ENCODE results near the gene ADGRD2. TPM values are rescaled to one million over a fixed set of nuclear protein-coding genes. Genes with fewer than 3 reads are reported as not detected.

Gene ADGRD2
- total and polyA plus RNA-seq, 7 experiments from 2014 or later: not detected

DNA sequence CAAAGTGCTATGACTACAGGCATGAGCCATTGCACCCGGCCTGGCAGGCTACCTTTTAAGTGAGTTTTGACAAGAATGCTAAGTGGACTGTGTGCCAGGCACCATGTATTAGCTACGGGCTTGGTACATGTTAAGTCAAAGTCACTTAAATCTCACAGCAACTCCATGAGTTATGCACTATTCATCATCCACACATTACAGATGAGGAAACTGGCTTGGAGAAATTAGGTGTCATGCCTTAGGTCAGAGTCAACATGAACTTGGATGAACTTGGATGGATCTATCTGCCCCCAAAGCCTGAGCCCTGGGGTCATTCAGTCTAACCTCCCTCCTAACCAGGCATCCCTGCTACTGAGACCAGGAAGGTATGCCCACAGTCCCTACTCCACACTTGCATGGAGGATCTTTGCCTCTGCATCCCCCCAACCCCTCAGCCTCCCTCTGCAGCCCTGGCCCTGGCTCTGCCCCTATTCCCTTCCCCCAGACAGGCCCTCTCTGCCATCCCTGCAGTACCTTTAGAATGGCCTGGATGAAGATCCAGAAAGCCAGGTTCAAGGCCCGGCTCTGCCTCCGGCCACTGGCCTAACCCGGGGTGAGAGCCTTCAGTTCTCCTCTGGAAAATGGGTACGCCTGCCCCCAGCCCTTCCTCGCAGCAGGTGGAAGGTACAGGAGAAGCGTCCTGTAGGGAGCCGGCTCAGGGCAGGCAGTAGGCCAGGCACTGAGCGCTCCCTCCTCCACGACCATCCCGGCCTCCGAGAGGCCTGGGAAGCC lies 685 bp upstream of the ADGRD2 start:
- ChIA-PET POLR2A (interaction anchor here (0.6 kb wide), 1 partner anchor 36 kb away, joined by 4 read pairs; no protein-coding TSS in a partner anchor), CTCF (no interaction called here)
- DNase-seq: no peak
- H3K27me3 Mint-ChIP-seq: peaks cover 31 to 51% (median 41%) of the 10 kb centered on the region in 5 donors
- H3K4me3 Mint-ChIP-seq: no peak overlapping the region
- H3K36me3 Mint-ChIP-seq: no peaks in the 10 kb centered on the region
- no peaks in the 10 kb centered on the region for H3K9me3 Mint-ChIP-seq
- no peak overlapping the region for H3K27ac ChIP-seq (ENCODE audit: low read depth, low read length)
- no peaks in the 10 kb centered on the region for H3K36me3 ChIP-seq (ENCODE audit: control insufficient read depth in 2 of 3, insufficient read depth in 3 of 3, low read length in 3 of 3)
- H3K4me3 ChIP-seq (ENCODE audit: low read length): no peak overlapping the region
- no peaks in the 10 kb centered on the region for H3K9me3 ChIP-seq (ENCODE audit: control insufficient read depth in 2 of 3, low read length in 3 of 3)
- H3K4me1 Mint-ChIP-seq: peaks cover 0 to 2% (median 0%) of the 10 kb centered on the region in 7 donors
- no peak for ATAC-seq
- no peak overlapping the region for H3K27ac Mint-ChIP-seq
- no peaks in the 10 kb centered on the region for H3K27me3 ChIP-seq (ENCODE audit: control insufficient read depth in 2 of 2, insufficient read depth in 2 of 2, low read length in 2 of 2)
- no peaks in the 10 kb centered on the region for H3K4me1 ChIP-seq (ENCODE audit: control insufficient read depth in 2 of 2, insufficient read depth in 2 of 2, low read length in 2 of 2)
- intact Hi-C loops (cut with micrococcal nuclease): no loop called here

DNA sequence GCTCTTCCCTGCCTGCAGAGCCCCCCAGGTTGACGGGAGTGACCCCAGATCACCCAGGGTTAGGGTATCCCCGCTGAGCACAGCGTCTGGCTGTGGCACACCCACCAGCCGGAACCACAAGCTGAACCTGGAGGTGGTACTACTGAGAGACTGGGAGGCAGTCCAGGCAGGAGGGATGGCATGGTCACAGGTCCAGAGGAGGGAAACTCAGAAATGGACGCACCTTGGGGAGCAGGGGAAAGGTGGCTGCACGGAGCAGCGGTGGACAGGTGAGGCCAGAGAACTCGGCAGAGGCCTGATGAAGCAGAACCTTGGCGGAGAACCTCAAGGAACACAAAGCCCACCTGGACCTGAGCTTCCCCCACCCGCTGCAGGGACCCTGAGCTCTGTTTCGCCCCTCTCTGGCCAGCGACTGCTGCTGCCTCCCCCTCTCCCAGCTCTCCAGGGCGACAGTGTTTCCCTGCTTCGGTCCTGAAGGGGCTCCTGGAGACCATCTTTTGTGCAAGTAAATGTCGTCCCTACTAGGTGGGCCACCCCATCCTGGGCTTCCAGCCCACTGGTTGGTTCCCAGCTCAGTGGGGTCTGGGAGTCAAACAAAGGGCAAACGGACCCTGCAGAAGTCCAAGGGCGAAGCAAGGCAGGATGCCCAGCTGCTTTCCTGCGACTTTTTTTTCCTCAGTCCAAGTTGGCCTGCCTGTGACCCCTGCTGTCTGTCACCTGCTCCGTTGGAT lies 845 bp downstream of the ADGRD2 start:
- Mint-ChIP-seq H3K27ac (no peak overlapping the region), H3K4me1 (peaks cover 0 to 2% (median 0%) of the 10 kb centered on the region in 7 donors), H3K27me3 (peaks cover 29 to 46% (median 34%) of the 10 kb centered on the region in 5 donors), H3K36me3 (no peaks in the 10 kb centered on the region), H3K4me3 (no peak overlapping the region), H3K9me3 (no peaks in the 10 kb centered on the region)
- no peaks in the 10 kb centered on the region for H3K27me3 ChIP-seq (ENCODE audit: control insufficient read depth in 2 of 2, insufficient read depth in 2 of 2, low read length in 2 of 2)
- no peaks in the 10 kb centered on the region for H3K4me1 ChIP-seq (ENCODE audit: control insufficient read depth in 2 of 2, insufficient read depth in 2 of 2, low read length in 2 of 2)
- no peak for ATAC-seq
- H3K4me3 ChIP-seq (ENCODE audit: low read length): no peak overlapping the region
- H3K27ac ChIP-seq (ENCODE audit: low read depth, low read length): no peak overlapping the region
- no peak for DNase-seq
- H3K9me3 ChIP-seq (ENCODE audit: control insufficient read depth in 2 of 3, low read length in 3 of 3): no peaks in the 10 kb centered on the region
- no peaks in the 10 kb centered on the region for H3K36me3 ChIP-seq (ENCODE audit: control insufficient read depth in 2 of 3, insufficient read depth in 3 of 3, low read length in 3 of 3)
- POLR2A ChIA-PET: no interaction called here
- CTCF ChIA-PET: no interaction called here
- intact Hi-C loops (cut with micrococcal nuclease): no loop called here

DNA sequence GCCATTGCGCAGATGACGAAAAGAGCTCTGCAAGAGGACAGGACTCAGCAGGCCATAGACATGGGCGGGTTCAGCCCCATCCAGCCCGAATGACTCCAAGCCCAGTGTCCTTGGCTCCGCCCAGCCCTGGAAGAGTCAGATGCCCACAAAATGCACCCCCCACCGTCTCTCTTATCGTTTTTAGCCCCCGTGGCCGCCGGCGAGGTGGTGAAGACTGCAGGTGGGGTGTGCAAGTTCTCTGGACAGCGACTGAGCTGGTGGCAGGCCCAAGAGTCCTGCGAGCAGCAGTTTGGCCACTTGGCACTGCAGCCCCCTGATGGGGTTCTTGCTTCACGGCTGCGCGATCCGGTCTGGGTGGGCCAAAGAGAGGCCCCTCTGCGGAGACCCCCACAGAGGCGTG lies 2.1 kb downstream of the ADGRD2 start:
- no peak overlapping the region for H3K27ac ChIP-seq (ENCODE audit: low read depth, low read length)
- H3K27me3 Mint-ChIP-seq: peaks cover 24 to 42% (median 31%) of the 10 kb centered on the region in 5 donors
- H3K36me3 ChIP-seq (ENCODE audit: control insufficient read depth in 2 of 3, insufficient read depth in 3 of 3, low read length in 3 of 3): no peaks in the 10 kb centered on the region
- no peaks in the 10 kb centered on the region for H3K4me1 ChIP-seq (ENCODE audit: control insufficient read depth in 2 of 2, insufficient read depth in 2 of 2, low read length in 2 of 2)
- CTCF ChIA-PET: no interaction called here
- H3K4me3 ChIP-seq (ENCODE audit: low read length): no peak overlapping the region
- no peak for ATAC-seq
- H3K4me1 Mint-ChIP-seq: peaks cover 0 to 2% (median 0%) of the 10 kb centered on the region in 7 donors
- H3K4me3 Mint-ChIP-seq: peak overlapping the region in 1 of 10 donors; percentile 14
- no peak for DNase-seq
- H3K27me3 ChIP-seq (ENCODE audit: control insufficient read depth in 2 of 2, insufficient read depth in 2 of 2, low read length in 2 of 2): no peaks in the 10 kb centered on the region
- no peaks in the 10 kb centered on the region for H3K36me3 Mint-ChIP-seq
- H3K27ac Mint-ChIP-seq: no peak overlapping the region
- POLR2A ChIA-PET: no interaction called here
- intact Hi-C loops (cut with micrococcal nuclease): no loop called here
- H3K9me3 ChIP-seq (ENCODE audit: control insufficient read depth in 2 of 3, low read length in 3 of 3): no peaks in the 10 kb centered on the region
- no peaks in the 10 kb centered on the region for H3K9me3 Mint-ChIP-seq

DNA sequence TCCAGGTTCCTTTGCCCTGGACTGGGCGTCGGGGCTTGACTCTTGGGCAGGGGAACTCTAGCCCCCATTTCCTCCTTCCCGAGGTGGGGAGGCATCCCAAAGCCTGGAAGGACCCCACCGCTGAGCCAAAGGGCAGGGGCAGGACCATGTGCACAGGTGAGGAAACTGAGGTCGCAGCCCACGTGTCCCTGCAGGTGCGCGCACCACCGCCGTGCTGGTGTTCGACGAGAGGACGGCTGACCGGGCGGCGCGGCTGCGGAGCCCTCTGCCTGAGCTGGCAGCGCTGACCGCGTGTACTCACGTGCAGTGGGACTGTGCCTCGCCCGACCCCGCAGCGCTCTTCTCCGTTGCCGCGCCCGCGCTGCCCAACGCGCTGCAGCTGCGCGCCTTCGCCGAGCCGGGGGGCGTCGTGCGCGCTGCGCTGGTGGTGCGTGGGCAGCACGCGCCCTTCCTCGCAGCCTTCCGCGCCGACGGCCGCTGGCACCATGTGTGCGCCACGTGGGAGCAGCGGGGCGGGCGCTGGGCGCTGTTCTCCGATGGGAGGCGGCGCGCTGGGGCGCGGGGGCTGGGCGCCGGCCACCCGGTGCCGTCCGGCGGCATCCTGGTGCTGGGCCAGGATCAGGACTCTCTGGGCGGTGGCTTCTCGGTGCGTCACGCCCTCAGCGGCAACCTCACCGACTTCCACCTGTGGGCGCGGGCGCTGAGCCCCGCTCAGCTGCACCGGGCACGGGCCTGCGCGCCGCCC lies 2.8 kb downstream of the ADGRD2 start:
- H3K27me3 ChIP-seq (ENCODE audit: control insufficient read depth in 2 of 2, insufficient read depth in 2 of 2, low read length in 2 of 2): no peaks in the 10 kb centered on the region
- no peaks in the 10 kb centered on the region for H3K9me3 ChIP-seq (ENCODE audit: control insufficient read depth in 2 of 3, low read length in 3 of 3)

DNA sequence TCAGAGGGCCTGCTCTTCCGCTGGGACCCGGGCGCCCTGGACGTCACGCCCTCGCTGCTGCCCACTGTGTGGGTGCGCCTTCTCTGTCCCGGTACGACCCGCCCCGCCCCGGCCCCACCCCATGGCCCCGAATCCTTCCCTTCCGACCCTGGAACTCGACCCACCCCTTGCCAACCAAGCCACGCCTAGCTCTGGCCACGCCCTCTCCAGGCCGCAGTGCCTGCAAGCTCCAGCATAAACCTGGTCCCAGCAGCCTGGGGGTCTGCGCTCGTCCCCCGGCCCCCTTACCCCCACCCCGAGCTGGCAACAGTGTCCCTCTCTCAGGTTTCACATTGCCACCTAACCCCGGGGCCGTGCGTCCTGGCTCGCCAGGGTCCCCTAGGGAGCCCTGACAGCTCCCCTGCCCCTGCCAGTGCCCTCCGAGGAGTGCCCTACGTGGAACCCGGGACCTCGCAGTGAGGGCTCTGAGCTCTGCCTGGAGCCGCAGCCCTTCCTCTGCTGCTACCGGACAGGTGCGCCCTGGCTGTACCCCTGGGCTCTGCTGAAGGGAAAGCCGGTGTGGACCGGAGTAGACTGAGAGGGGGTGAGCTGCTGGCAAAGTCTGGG lies 3.4 kb downstream of the ADGRD2 start:
- Histone ChIP-seq H3K4me1 (ENCODE audit: control insufficient read depth in 2 of 2, insufficient read depth in 2 of 2, low read length in 2 of 2) (no peaks in the 10 kb centered on the region), H3K27me3 (ENCODE audit: control insufficient read depth in 2 of 2, insufficient read depth in 2 of 2, low read length in 2 of 2) (no peaks in the 10 kb centered on the region), H3K36me3 (ENCODE audit: control insufficient read depth in 2 of 3, insufficient read depth in 3 of 3, low read length in 3 of 3) (no peaks in the 10 kb centered on the region), H3K27ac (ENCODE audit: low read depth, low read length) (no peak overlapping the region), H3K4me3 (ENCODE audit: low read length) (no peak overlapping the region), H3K9me3 (ENCODE audit: control insufficient read depth in 2 of 3, low read length in 3 of 3) (no peaks in the 10 kb centered on the region)
- Mint-ChIP-seq H3K36me3 (no peaks in the 10 kb centered on the region), H3K27me3 (peaks cover 19 to 35% (median 26%) of the 10 kb centered on the region in 5 donors), H3K27ac (no peak overlapping the region), H3K4me1 (peaks cover 0 to 2% (median 0%) of the 10 kb centered on the region in 7 donors), H3K4me3 (no peak overlapping the region), H3K9me3 (no peaks in the 10 kb centered on the region)
- no peak for ATAC-seq
- ChIA-PET POLR2A (no interaction called here), CTCF (no interaction called here)
- no peak for DNase-seq
- intact Hi-C loops (cut with micrococcal nuclease): no loop called here

More for the DNA sequence above, 2.8 kb downstream of the ADGRD2 start:
- ChIA-PET POLR2A (no interaction called here), CTCF (no interaction called here)
- peak overlapping the region in 1 of 10 donors; percentile 14 for H3K4me3 Mint-ChIP-seq
- peaks cover 0 to 2% (median 0%) of the 10 kb centered on the region in 7 donors for H3K4me1 Mint-ChIP-seq
- H3K4me3 ChIP-seq (ENCODE audit: low read length): no peak overlapping the region
- no peaks in the 10 kb centered on the region for H3K36me3 ChIP-seq (ENCODE audit: control insufficient read depth in 2 of 3, insufficient read depth in 3 of 3, low read length in 3 of 3)
- DNase-seq (no peak), ATAC-seq (no peak)
- peaks cover 24 to 41% (median 31%) of the 10 kb centered on the region in 5 donors for H3K27me3 Mint-ChIP-seq
- H3K9me3 Mint-ChIP-seq: no peaks in the 10 kb centered on the region
- intact Hi-C loops (cut with micrococcal nuclease): no loop called here
- H3K36me3 Mint-ChIP-seq: no peaks in the 10 kb centered on the region
- no peak overlapping the region for H3K27ac Mint-ChIP-seq
- no peak overlapping the region for H3K27ac ChIP-seq (ENCODE audit: low read depth, low read length)
- no peaks in the 10 kb centered on the region for H3K4me1 ChIP-seq (ENCODE audit: control insufficient read depth in 2 of 2, insufficient read depth in 2 of 2, low read length in 2 of 2)

DNA sequence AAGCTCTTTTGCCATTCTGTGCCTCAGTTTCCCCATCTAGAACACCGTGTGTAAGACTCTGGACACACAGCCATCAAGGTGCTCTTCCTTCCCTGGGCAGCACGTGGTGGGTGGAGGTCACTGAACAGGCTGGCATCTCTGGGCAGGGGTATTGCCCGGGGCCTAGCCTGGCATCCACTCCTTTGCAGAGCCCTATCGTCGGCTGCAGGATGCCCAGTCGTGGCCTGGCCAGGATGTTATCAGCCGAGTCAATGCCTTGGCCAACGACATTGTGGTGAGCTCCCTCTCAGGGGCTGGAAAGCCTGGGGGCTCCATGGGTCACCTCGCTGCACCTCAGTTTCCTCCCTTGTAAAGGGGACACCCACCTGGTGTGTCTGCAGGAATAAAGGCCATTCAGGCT lies 4.0 kb downstream of the ADGRD2 start:
- ChIA-PET POLR2A (no interaction called here), CTCF (no interaction called here)
- DNase-seq: no peak

More for the DNA sequence above, 4.0 kb downstream of the ADGRD2 start:
- Mint-ChIP-seq H3K27me3 (peaks cover 17 to 33% (median 25%) of the 10 kb centered on the region in 5 donors), H3K4me1 (peaks cover 0 to 2% (median 0%) of the 10 kb centered on the region in 7 donors), H3K36me3 (no peaks in the 10 kb centered on the region), H3K27ac (no peak overlapping the region), H3K4me3 (no peak overlapping the region), H3K9me3 (no peaks in the 10 kb centered on the region)
- H3K27ac ChIP-seq (ENCODE audit: low read depth, low read length): no peak overlapping the region
- H3K36me3 ChIP-seq (ENCODE audit: control insufficient read depth in 2 of 3, insufficient read depth in 3 of 3, low read length in 3 of 3): no peaks in the 10 kb centered on the region
- no peaks in the 10 kb centered on the region for H3K9me3 ChIP-seq (ENCODE audit: control insufficient read depth in 2 of 3, low read length in 3 of 3)
- H3K4me3 ChIP-seq (ENCODE audit: low read length): no peak overlapping the region
- no peak for ATAC-seq
- no peaks in the 10 kb centered on the region for H3K4me1 ChIP-seq (ENCODE audit: control insufficient read depth in 2 of 2, insufficient read depth in 2 of 2, low read length in 2 of 2)
- intact Hi-C loops (cut with micrococcal nuclease): no loop called here
- H3K27me3 ChIP-seq (ENCODE audit: control insufficient read depth in 2 of 2, insufficient read depth in 2 of 2, low read length in 2 of 2): no peaks in the 10 kb centered on the region

Measured in naive thymus-derived CD4-positive, alpha-beta T cell (primary cell).